B cell (primary cell): ENCODE data around the gene AKAP14. TPM values are rescaled to one million over a fixed set of nuclear protein-coding genes. Genes with fewer than 3 reads are reported as not detected.
"Not testable (repeated sequence)": the region's sequence is repeated elsewhere in the genome, so short reads cannot be mapped to it uniquely, and the experiment has no call there.

Experiments used
- ATAC-seq: fragments of 200-7000 bp; cut with Tn5 transposase; one replicate; pipeline ENCODE4 v1.10.0; 2021; ENCODE audit warnings: low read depth, mild to moderate bottlenecking, moderate number of reproducible peaks, moderate library complexity
- CTCF ChIA-PET: fragments of 350-600 bp; sonication (Branson Sonifier 250); formaldehyde crosslinking; loops from one replicate; lab custom pipeline; 2021; ENCODE audit warnings: antibody characterized with exemption, inconsistent platforms; lab: Charles Lee
- POLR2A ChIA-PET: fragments of 350-600 bp; sonication (Branson Sonifier 250); formaldehyde crosslinking; loops from one replicate; lab custom pipeline; 2021; ENCODE audit warnings: antibody characterized with exemption; lab: Charles Lee
- DNase-seq: peaks from one replicate; pipeline ENCODE4 v3.0.0; 2013
- H2AFZ ChIP-seq: 2 replicates; pipeline ENCODE4 v1.6.1; 2012; ENCODE audit warnings: mild to moderate bottlenecking, low read depth, low read length; ENCODE audit not compliant: insufficient read depth, poor library complexity, severe bottlenecking
- H3K27ac ChIP-seq, 2 donors: 1 replicate in 1 of 2; 2 replicates in 1 of 2; pipeline ENCODE4 v1.5.1; 2012 to 2013; ENCODE audit warnings: low read length in 2 of 2, mild to moderate bottlenecking in 2 of 2, moderate library complexity in 1 of 2
- H3K27me3 ChIP-seq, 4 experiments: fragments of 200-600 bp in 1 of 4; sonication (generic) in 1 of 4; replicated peaks in 1 of 4; 1 replicate in 2 of 4; 2 replicates in 2 of 4; pipeline versions ENCODE4 v1.6.1 to v1.7.0; 2013 to 2016; ENCODE audit warnings: low read length in 3 of 4, mild to moderate bottlenecking in 2 of 4, mixed read lengths in 1 of 4, moderate library complexity in 1 of 4; ENCODE audit not compliant: insufficient read depth in 4 of 4, control insufficient read depth in 3 of 4; ENCODE audit errors: control extremely low read depth in 1 of 4
- H3K36me3 ChIP-seq, 2 experiments: replicated peaks in 1 of 2; 1 replicate in 1 of 2; 2 replicates in 1 of 2; pipeline versions ENCODE4 v1.6.1 to v1.7.1; 2013; ENCODE audit warnings: low read length in 1 of 2; ENCODE audit not compliant: insufficient read depth in 2 of 2, control insufficient read depth in 1 of 2; ENCODE audit errors: control extremely low read depth in 1 of 2, extremely low read depth in 1 of 2
- H3K4me1 ChIP-seq, 2 donors: fragments of 200-600 bp in 1 of 2; sonication (generic) in 1 of 2; 1 replicate in 1 of 2; 2 replicates in 1 of 2; pipeline versions ENCODE4 v1.5.1 to v1.6.1; 2013 to 2017; ENCODE audit warnings: low read length in 2 of 2; ENCODE audit not compliant: control insufficient read depth in 2 of 2, insufficient read depth in 2 of 2
- H3K4me2 ChIP-seq: replicated peaks from 2 replicates; pipeline ENCODE3; 2012; ENCODE audit warnings: mild to moderate bottlenecking, low read depth, low read length; ENCODE audit not compliant: poor library complexity, severe bottlenecking
- H3K4me3 ChIP-seq, 5 experiments: fragments of 200-600 bp in 1 of 5; sonication (generic) in 1 of 5; 1 replicate in 3 of 5; 2 replicates in 2 of 5; pipeline versions ENCODE4 v1.5.1 to v1.7.0; 2011 to 2016; ENCODE audit warnings: low read length in 4 of 5, mild to moderate bottlenecking in 4 of 5, low read depth in 2 of 5, control low read depth in 1 of 5, moderate library complexity in 1 of 5; ENCODE audit not compliant: insufficient read depth in 1 of 5; ENCODE audit errors: control extremely low read depth in 1 of 5, extremely low read depth in 1 of 5
- H3K79me2 ChIP-seq: fragments of 200-600 bp; sonication (generic); one replicate; pipeline ENCODE4 v1.6.0; 2016; ENCODE audit warnings: low read length; ENCODE audit not compliant: control insufficient read depth, insufficient read depth
- H3K9ac ChIP-seq: fragments of 200-600 bp; sonication (generic); 2 replicates; pipeline ENCODE4 v1.6.1; 2017; ENCODE audit warnings: mild to moderate bottlenecking, low read length, moderate library complexity
- H3K9me3 ChIP-seq, 3 donors: one replicate each; pipeline versions ENCODE4 v1.6.1 to v1.7.1; 2013; ENCODE audit warnings: low read length in 2 of 3; ENCODE audit not compliant: control insufficient read depth in 2 of 3, insufficient read depth in 1 of 3; ENCODE audit errors: control extremely low read depth in 1 of 3
- H4K20me1 ChIP-seq: 2 replicates; pipeline ENCODE4 v1.6.0; 2012; ENCODE audit warnings: mild to moderate bottlenecking, low read length; ENCODE audit not compliant: insufficient read depth, control insufficient read depth, poor library complexity, severe bottlenecking
- H3K27ac Mint-ChIP-seq: one replicate; pipeline ENCODE4 v1.8.0; 2021; ENCODE audit warnings: mixed read lengths
- H3K27me3 Mint-ChIP-seq: one replicate; pipeline ENCODE4 v1.8.0; 2021; ENCODE audit warnings: mixed read lengths
- H3K4me1 Mint-ChIP-seq: one replicate; pipeline ENCODE4 v1.8.0; 2021; ENCODE audit warnings: mixed read lengths
- H3K4me3 Mint-ChIP-seq: one replicate; pipeline ENCODE4 v1.8.0; 2021; ENCODE audit warnings: mixed read lengths
- H3K9me3 Mint-ChIP-seq: one replicate; pipeline ENCODE4 v1.8.0; 2022; ENCODE audit warnings: mixed read lengths; ENCODE audit not compliant: insufficient read depth
- EZH2 ChIP-seq: IDR thresholded peaks from 2 replicates; pipeline ENCODE4 v1.6.1; 2012; ENCODE audit warnings: borderline replicate concordance, low read depth, mild to moderate bottlenecking, moderate library complexity, low read length; ENCODE audit not compliant: insufficient read depth, poor library complexity, severe bottlenecking
- WGBS: methylation state at CpG from one replicate; pipeline ENCODE4 v1.1.5; 2013; ENCODE audit warnings: missing lambda C conversion rate; ENCODE audit not compliant: insufficient coverage; 5-methylcytosine and 5-hydroxymethylcytosine counted together
- intact Hi-C: fragments of 100-400 bp; cut with micrococcal nuclease; formaldehyde crosslinking; loops from one replicate; pipeline ENCODE4 v1.10.0; 2022
- polyA plus RNA-seq: library from polyadenylated mRNA; depleted of rRNA; stranded (reverse); fragments of >200 nt; gene quantifications from 2 replicates; pipeline ENCODE4 v1.2.3, GENCODE V29; 2012
- total RNA-seq, 2 donors: library from RNA; stranded (reverse); fragments of 120-200 nt in 1 of 2; gene quantifications; 1 replicate in 1 of 2; 2 replicates in 1 of 2; pipeline versions ENCODE4 v1.2.3 to v1.2.4, GENCODE V29; 2013 to 2022
- TF ChIP-seq, protein P1 (sequence below): fragments of 200-600 bp; IDR thresholded peaks from one replicate; pipeline ENCODE4 v1.8.0; 2022; ENCODE audit warnings: antibody characterized with exemption, mild to moderate bottlenecking

Gene AKAP14
- total and polyA plus RNA-seq, 2 donors (not counting 1 experiment from before 2014, with no cell fraction given) = not detected

DNA sequence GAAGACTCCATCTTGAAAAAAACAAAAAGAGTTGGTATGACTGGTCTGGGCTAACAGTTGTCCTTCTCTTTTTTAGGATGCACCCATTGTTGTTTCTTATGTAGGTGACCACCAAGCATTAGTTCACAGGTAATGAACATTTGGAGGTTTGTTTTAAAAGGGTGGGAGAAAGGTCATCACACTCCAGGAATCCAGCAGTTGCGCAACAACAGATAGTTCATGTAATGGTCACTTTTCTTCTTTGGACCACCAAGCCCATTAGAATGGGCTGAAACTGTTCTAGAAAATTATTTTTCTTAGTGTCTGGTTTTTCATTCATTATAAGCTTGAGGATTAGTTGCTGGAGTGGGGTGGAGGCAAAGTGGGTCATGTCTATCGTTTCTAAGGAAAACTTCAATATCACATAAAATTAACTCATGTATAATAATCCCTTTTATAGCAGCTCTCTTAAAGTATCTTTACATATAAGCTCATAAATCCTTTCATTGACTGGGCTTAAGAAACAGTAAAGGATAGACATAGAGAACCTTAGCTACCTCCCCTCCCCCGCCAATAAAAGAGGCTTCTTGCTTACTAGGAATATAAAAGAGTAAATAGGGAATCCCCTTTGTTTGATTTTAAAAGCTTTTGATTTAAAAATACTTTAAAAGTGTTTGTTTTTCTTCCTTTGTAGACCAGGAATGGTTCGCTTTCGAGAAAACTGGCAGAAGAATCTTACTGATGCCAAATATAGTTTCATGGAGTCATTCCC is 24.3 kb downstream of the AKAP14 start:
- no peaks in the 10 kb centered on the region for H3K36me3 ChIP-seq
- Mint-ChIP-seq H3K4me1 (no peaks in the 10 kb centered on the region), H3K27me3 (no peaks in the 10 kb centered on the region), H3K27ac (no peak overlapping the region), H3K4me3 (no peak overlapping the region), H3K9me3 (no peaks in the 10 kb centered on the region)
- H3K79me2 ChIP-seq = no peaks in the 10 kb centered on the region
- ChIA-PET POLR2A (no interaction called here), CTCF (no interaction called here)
- no peak overlapping the region for H3K27ac ChIP-seq
- no peak overlapping the region for H3K9ac ChIP-seq
- WGBS = no CpG with 5 or more reads among the region's 5 CpGs
- no peak overlapping the region for H2AFZ ChIP-seq
- DNase-seq (no peak), ATAC-seq (no peak)
- no peaks in the 10 kb centered on the region for H3K9me3 ChIP-seq
- no peak overlapping the region for H3K4me2 ChIP-seq
- H3K27me3 ChIP-seq = no peaks in the 10 kb centered on the region
- no peaks in the 10 kb centered on the region for H3K4me1 ChIP-seq
- no peak for TF ChIP-seq EZH2
- TF ChIP-seq, protein P1, sequence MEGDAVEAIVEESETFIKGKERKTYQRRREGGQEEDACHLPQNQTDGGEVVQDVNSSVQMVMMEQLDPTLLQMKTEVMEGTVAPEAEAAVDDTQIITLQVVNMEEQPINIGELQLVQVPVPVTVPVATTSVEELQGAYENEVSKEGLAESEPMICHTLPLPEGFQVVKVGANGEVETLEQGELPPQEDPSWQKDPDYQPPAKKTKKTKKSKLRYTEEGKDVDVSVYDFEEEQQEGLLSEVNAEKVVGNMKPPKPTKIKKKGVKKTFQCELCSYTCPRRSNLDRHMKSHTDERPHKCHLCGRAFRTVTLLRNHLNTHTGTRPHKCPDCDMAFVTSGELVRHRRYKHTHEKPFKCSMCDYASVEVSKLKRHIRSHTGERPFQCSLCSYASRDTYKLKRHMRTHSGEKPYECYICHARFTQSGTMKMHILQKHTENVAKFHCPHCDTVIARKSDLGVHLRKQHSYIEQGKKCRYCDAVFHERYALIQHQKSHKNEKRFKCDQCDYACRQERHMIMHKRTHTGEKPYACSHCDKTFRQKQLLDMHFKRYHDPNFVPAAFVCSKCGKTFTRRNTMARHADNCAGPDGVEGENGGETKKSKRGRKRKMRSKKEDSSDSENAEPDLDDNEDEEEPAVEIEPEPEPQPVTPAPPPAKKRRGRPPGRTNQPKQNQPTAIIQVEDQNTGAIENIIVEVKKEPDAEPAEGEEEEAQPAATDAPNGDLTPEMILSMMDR = no peak
- no peaks in the 10 kb centered on the region for H4K20me1 ChIP-seq
- H3K4me3 ChIP-seq = no peak overlapping the region
- intact Hi-C loops = no loop called here

DNA sequence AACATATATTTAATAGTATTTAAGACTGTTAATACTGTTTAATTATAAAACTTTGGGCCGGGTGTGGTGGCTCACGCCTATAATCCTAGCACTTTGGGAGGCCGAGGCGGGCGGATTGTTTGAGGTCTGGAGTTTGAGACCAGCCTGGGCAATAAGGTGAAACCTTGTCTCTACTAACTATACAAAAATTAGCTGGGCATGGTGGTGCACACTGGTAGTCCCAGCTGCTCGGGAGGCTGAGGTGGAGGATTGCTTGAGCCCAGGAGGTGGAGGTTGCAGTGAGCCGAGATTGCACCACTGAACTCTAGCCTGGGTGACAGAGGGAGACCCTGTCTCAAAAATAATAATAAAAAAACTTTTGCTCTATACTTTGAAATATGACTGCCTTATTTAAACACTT is 26.7 kb downstream of the AKAP14 start:
- DNase-seq, H3K4me3 ChIP-seq, H2AFZ ChIP-seq, H3K4me3 Mint-ChIP-seq, H3K79me2 ChIP-seq, H3K27ac Mint-ChIP-seq, H3K9me3 ChIP-seq, H3K27ac ChIP-seq, H3K27me3 ChIP-seq, CTCF ChIA-PET, H3K4me1 ChIP-seq, H3K4me2 ChIP-seq, intact Hi-C loops, H3K27me3 Mint-ChIP-seq, H3K36me3 ChIP-seq, H3K9me3 Mint-ChIP-seq, POLR2A ChIA-PET, H3K9ac ChIP-seq, ATAC-seq, H3K4me1 Mint-ChIP-seq, H4K20me1 ChIP-seq: not testable (repeated sequence)
- no CpG with 5 or more reads among the region's 7 CpGs for WGBS
